K562 (cell line): ENCODE measurements around the gene LRRK1. TPM values are rescaled to one million over a fixed set of nuclear protein-coding genes. Genes with fewer than 3 reads are reported as not detected.

ENCODE experiments used
- ATAC-seq: fragments of 200-7000 bp; cut with Tn5 transposase; 3 replicates; pipeline ENCODE4 v1.9.1; 2020; ENCODE audit warnings: moderate library complexity
- BruUV-seq: library from RNA; stranded (reverse); fragments of 400-500 nt; replicated peaks from 2 replicates; lab custom pipeline; 2021; lab: Mats Ljungman, UMichigan
- CTCF ChIA-PET: fragments of 300-600 bp; formaldehyde crosslinking; extraction: SDS; loops from one replicate; lab custom pipeline; 2021; ENCODE audit warnings: low intra/inter-chr PET ratio; lab: Yijun Ruan, JAX
- POLR2A ChIA-PET: fragments of 300-600, 350-650 bp; sonication (Branson Sonifier 250); formaldehyde crosslinking; extraction: SDS; loops from one replicate; lab custom pipeline; 2021; ENCODE audit warnings: antibody characterized with exemption, inconsistent platforms; lab: Yijun Ruan, JAX
- DNase-seq, 4 experiments: peaks; one replicate each; pipeline versions ENCODE4 v3.0.0 to v3.0.0-alpha.2; 2011 to 2018; ENCODE audit warnings: low spot score in 3 of 4, mixed read lengths in 3 of 4; ENCODE audit errors: extremely low read depth in 1 of 4
- FAIRE-seq: peaks from 2 replicates; lab custom pipeline; 2011; peaks lifted over from hg19 to GRCh38; lab: Jason Lieb, UNC
- H2AFZ ChIP-seq: 2 replicates; pipeline ENCODE4 v1.6.0; 2011; ENCODE audit warnings: low read depth, low read length, control low read depth, inconsistent platforms
- H3K27ac ChIP-seq: fragments of 200-600 bp; 3 replicates; pipeline ENCODE4 v1.8.0; 2011; ENCODE audit warnings: low read depth, mild to moderate bottlenecking, control low read depth, inconsistent platforms, low read length, moderate library complexity, mixed read lengths; ENCODE audit errors: extremely low read depth
- H3K27me3 ChIP-seq, 2 experiments: fragments of 300-600 bp in 1 of 2; 2 replicates in 1 of 2; 3 replicates in 1 of 2; pipeline versions ENCODE4 v1.6.0 to v1.8.0; 2011; ENCODE audit warnings: inconsistent platforms in 2 of 2, low read length in 2 of 2, mild to moderate bottlenecking in 1 of 2, mixed read lengths in 1 of 2, moderate library complexity in 1 of 2; ENCODE audit not compliant: control insufficient read depth in 2 of 2, insufficient read depth in 2 of 2
- H3K36me3 ChIP-seq: fragments of 300-600 bp; 3 replicates; pipeline ENCODE4 v1.8.0; 2011; ENCODE audit warnings: mild to moderate bottlenecking, low read length, inconsistent platforms; ENCODE audit not compliant: control insufficient read depth, insufficient read depth
- H3K4me1 ChIP-seq, 2 experiments: fragments of 200-600 bp in 1 of 2; replicated peaks in 1 of 2; 2 replicates in 1 of 2; 3 replicates in 1 of 2; pipeline versions ENCODE4 v1.5.1 to v1.8.0; 2011; ENCODE audit warnings: inconsistent platforms in 2 of 2, low read length in 2 of 2, mild to moderate bottlenecking in 1 of 2, mixed read lengths in 1 of 2, moderate library complexity in 1 of 2; ENCODE audit not compliant: control insufficient read depth in 2 of 2, insufficient read depth in 2 of 2
- H3K4me2 ChIP-seq: 2 replicates; pipeline ENCODE4 v1.6.1; 2011; ENCODE audit warnings: low read length, control low read depth, inconsistent platforms, mixed read lengths; ENCODE audit not compliant: insufficient read depth
- H3K4me3 ChIP-seq: fragments of 200-600 bp; sonication (generic), shearing (Covaris generic); 2 replicates; pipeline ENCODE4 v1.5.1; 2016; ENCODE audit warnings: control low read depth, inconsistent platforms
- H3K79me2 ChIP-seq: fragments of 200-600 bp; 3 replicates; pipeline ENCODE4 v1.8.0; 2011; ENCODE audit warnings: low read length, inconsistent platforms; ENCODE audit not compliant: control insufficient read depth, insufficient read depth
- H3K9ac ChIP-seq, 2 experiments: 2 replicates each; pipeline versions ENCODE4 v1.6.0 to v1.6.1; 2011; ENCODE audit warnings: low read depth in 2 of 2, low read length in 2 of 2, control low read depth in 1 of 2, inconsistent platforms in 1 of 2, mild to moderate bottlenecking in 1 of 2, mixed read lengths in 1 of 2; ENCODE audit not compliant: insufficient read depth in 1 of 2
- H3K9me1 ChIP-seq: one replicate; pipeline ENCODE4 v1.6.0; 2011; ENCODE audit warnings: inconsistent platforms, mild to moderate bottlenecking, low read length, moderate library complexity; ENCODE audit not compliant: control insufficient read depth, insufficient read depth
- H3K9me3 ChIP-seq: replicated peaks from 2 replicates; pipeline ENCODE4 v1.5.1; 2011; ENCODE audit warnings: low read depth, low read length, inconsistent platforms; ENCODE audit not compliant: control insufficient read depth, insufficient read depth
- H4K20me1 ChIP-seq: replicated peaks from 2 replicates; pipeline ENCODE4 v1.6.1; 2011; ENCODE audit warnings: low read length, inconsistent platforms, mixed read lengths; ENCODE audit not compliant: control insufficient read depth, insufficient read depth
- DMBX1 ChIP-seq: fragments of 250-450 bp; sonication (Bioruptor Pico); IDR thresholded peaks from 2 replicates; pipeline ENCODE4 v1.8.0; 2022; ENCODE audit warnings: inconsistent platforms, mild to moderate bottlenecking, moderate library complexity, borderline replicate concordance
- DNMT1 ChIP-seq: fragments of 450-650 bp; IDR thresholded peaks from 2 replicates; pipeline ENCODE4 v1.6.1; 2016; ENCODE audit warnings: antibody characterized with exemption, mild to moderate bottlenecking
- MEIS2 ChIP-seq: fragments of 450-650 bp; IDR thresholded peaks from 2 replicates; pipeline ENCODE4 v1.6.1; 2014; ENCODE audit warnings: mild to moderate bottlenecking; ENCODE audit not compliant: partially characterized antibody
- RBM14 ChIP-seq: fragments of 200-400 bp; formaldehyde crosslinking; IDR thresholded peaks from 2 replicates; pipeline ENCODE4 v1.6.1; 2018; ENCODE audit warnings: low read depth, mild to moderate bottlenecking, low read length, moderate library complexity, borderline replicate concordance; ENCODE audit not compliant: insufficient read depth
- SMC3 ChIP-seq: conservative IDR thresholded peaks from 2 replicates; pipeline ENCODE4 v1.6.1; 2011; ENCODE audit warnings: low read depth, low read length, improper control_type of control experiment; ENCODE audit not compliant: insufficient read depth
- ZNF274 ChIP-seq: IDR thresholded peaks from 2 replicates; pipeline ENCODE4 v1.6.1; 2011; ENCODE audit warnings: low read depth, mild to moderate bottlenecking, low read length, moderate library complexity, borderline replicate concordance
- WGBS: fragments of 100-300 bp; shearing (Covaris generic); methylation state at CpG from one replicate; pipeline ENCODE4 v1.1.6; 2016; ENCODE audit warnings: low coverage, mixed read lengths; ENCODE audit not compliant: insufficient coverage; ENCODE audit errors: missing lambda C conversion rate; 5-methylcytosine and 5-hydroxymethylcytosine counted together
- in situ Hi-C: fragments of 300-500 bp; cut with MboI; formaldehyde crosslinking; loops from 4 replicates; pipeline ENCODE4 v1.15.0; 2018; ENCODE audit warnings: inconsistent platforms, mixed read lengths
- intact Hi-C: fragments of 100-400 bp; cut with micrococcal nuclease; formaldehyde crosslinking; loops from 2 replicates; pipeline ENCODE4 v1.14.2; 2022
- polyA plus RNA-seq, 8 experiments: library from polyadenylated mRNA; depleted of rRNA in 4 of 8; stranded (reverse) in 5 of 8; unstranded in 3 of 8; fragments of >200 nt; fragmentation: Nextera tagmentation in 2 of 8; fragmentation: Illumina TruSeq in 1 of 8; extraction: Ambion mirVana in 2 of 8; extraction: Trizol in 1 of 8; gene quantifications; 2 replicates each; pipeline versions ENCODE4 v1.2.1 to v1.2.3, GENCODE V29; 2011 to 2014; ENCODE audit warnings: inconsistent platforms in 1 of 8, missing spikeins in 1 of 8
- total RNA-seq, 7 experiments: library from RNA; depleted of rRNA in 6 of 7; stranded (reverse); fragments of >200 nt in 6 of 7; fragmentation: Illumina TruSeq in 2 of 7; extraction: Trizol in 2 of 7; gene quantifications; 2 replicates each; pipeline versions ENCODE4 v1.2.1 to v1.2.3, GENCODE V29; 2011 to 2021; ENCODE audit warnings: low replicate concordance in 1 of 7
- TF ChIP-seq, protein P1 (sequence below): sonication (generic); formaldehyde crosslinking; IDR thresholded peaks from 2 replicates; pipeline ENCODE4 v1.8.0; 2022; ENCODE audit warnings: mild to moderate bottlenecking, missing genetic modification reagents

Gene LRRK1
- total and polyA plus RNA-seq, 9 of the 15 experiments (the other 6 are each of a cell fraction or from before 2014, with no cell fraction given), result 0.01 to 1.5 (median 0.11) TPM

GRCh38 chr15:101025501-101025885, 106.3 kb downstream of the LRRK1 start:
- Histone ChIP-seq H3K4me2 (no peak overlapping the region), H3K4me1 (peaks cover 0 to 5% of the 10 kb centered on the region in 2 experiments; a peak in 2 of 5 replicates), H3K9ac (no peak overlapping the region; a peak in 1 of 4 replicates), H3K27me3 (peaks cover 64 to 100% of the 10 kb centered on the region in 2 experiments), H3K36me3 (no peaks in the 10 kb centered on the region), H3K4me3 (no peak overlapping the region)
- in situ Hi-C loops, result no loop called here
- ATAC-seq, result no peak
- intact Hi-C loops, result no loop called here
- no TSS peak for BruUV-seq
- POLR2A ChIA-PET, result no interaction called here
- no peak for TF ChIP-seq ZNF274
- TF ChIP-seq, protein P1, sequence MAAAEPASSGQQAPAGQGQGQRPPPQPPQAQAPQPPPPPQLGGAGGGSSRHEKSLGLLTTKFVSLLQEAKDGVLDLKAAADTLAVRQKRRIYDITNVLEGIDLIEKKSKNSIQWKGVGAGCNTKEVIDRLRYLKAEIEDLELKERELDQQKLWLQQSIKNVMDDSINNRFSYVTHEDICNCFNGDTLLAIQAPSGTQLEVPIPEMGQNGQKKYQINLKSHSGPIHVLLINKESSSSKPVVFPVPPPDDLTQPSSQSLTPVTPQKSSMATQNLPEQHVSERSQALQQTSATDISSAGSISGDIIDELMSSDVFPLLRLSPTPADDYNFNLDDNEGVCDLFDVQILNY (CRISPR knock-in tag), result no peak
- no peak for TF ChIP-seq SMC3
- no peak for TF ChIP-seq DMBX1 (CRISPR knock-in tag)
- TF ChIP-seq MEIS2, result no peak
- TF ChIP-seq RBM14, result no peak
- no peak for TF ChIP-seq DNMT1
- TF ChIP-seq, all 486 proteins: peak for 0
- no peaks in the 10 kb centered on the region for H3K9me1 ChIP-seq
- H4K20me1 ChIP-seq, result no peaks in the 10 kb centered on the region; the same call in 1 of the 2 replicates
- no peaks in the 10 kb centered on the region for H3K79me2 ChIP-seq
- DNase-seq (no peak), FAIRE-seq (no peak)
- no peak overlapping the region for H3K27ac ChIP-seq
- no peak overlapping the region for H2AFZ ChIP-seq
- CTCF ChIA-PET, result interaction anchor here (1.3 kb wide), 1 partner anchor 8 kb away, joined by 3 read pairs; no protein-coding TSS in a partner anchor
- no peaks in the 10 kb centered on the region for H3K9me3 ChIP-seq
- 1% methylated on average over 6 of the region's 6 CpGs for WGBS
